Anterior cingulate cortex (tissue), 58 donors: ENCODE data around the gene PAIP1.
"Not testable (repeated sequence)": the region's sequence is repeated elsewhere in the genome, so short reads cannot be mapped to it uniquely, and the experiment has no call there.

Experiments
- DNase-seq, 58 donors: peaks; one replicate each; lab custom pipeline; 2025; lab: John Stamatoyannopoulos, UW

The PAIP1 gene

GRCh38 chr5:43572357-43572756 is 15.5 kb upstream of the PAIP1 start:
- DNase-seq = no peak

- no peak for DNase-seq
These were observed 14.4 kb upstream of the PAIP1 start for GRCh38 chr5:43571237-43571636.

GRCh38 chr5:43570450-43571158 is 13.7 kb upstream of the PAIP1 start:
- no peak for DNase-seq

GRCh38 chr5:43569236-43569746 is 12.4 kb upstream of the PAIP1 start:
- DNase-seq = no peak

- no peak for DNase-seq
These were observed 11.1 kb upstream of the PAIP1 start for GRCh38 chr5:43567967-43568366.

GRCh38 chr5:43565043-43565442 is 8.2 kb upstream of the PAIP1 start:
- DNase-seq = no peak

- no peak for DNase-seq
These were observed 7.5 kb upstream of the PAIP1 start for GRCh38 chr5:43564289-43564850.

GRCh38 chr5:43563321-43563720 is 6.4 kb upstream of the PAIP1 start:
- DNase-seq = no peak

GRCh38 chr5:43561356-43561755 is 4.5 kb upstream of the PAIP1 start:
- DNase-seq = no peak

GRCh38 chr5:43560128-43560527 is 3.3 kb upstream of the PAIP1 start:
- DNase-seq = no peak

GRCh38 chr5:43556607-43556856 is 345 bp downstream of the PAIP1 start:
- not testable (repeated sequence) for DNase-seq

GRCh38 chr5:43555895-43556606 is 826 bp downstream of the PAIP1 start:
- peak in 53 of 58 donors; percentile 1 to 71 (median 33) for DNase-seq

GRCh38 chr5:43554497-43554896 is 2.4 kb downstream of the PAIP1 start:
- DNase-seq = no peak

- no peak for DNase-seq
These were observed 3.5 kb downstream of the PAIP1 start for GRCh38 chr5:43553381-43553780.

GRCh38 chr5:43551731-43552130 is 5.1 kb downstream of the PAIP1 start:
- no peak for DNase-seq

- DNase-seq = not testable (repeated sequence)
These were observed 7.6 kb downstream of the PAIP1 start for GRCh38 chr5:43549272-43549671.

GRCh38 chr5:43548358-43548757 is 8.5 kb downstream of the PAIP1 start:
- DNase-seq = no peak

GRCh38 chr5:43547532-43547931 is 9.3 kb downstream of the PAIP1 start:
- DNase-seq = no peak

GRCh38 chr5:43543434-43543833 is 13.4 kb downstream of the PAIP1 start:
- DNase-seq = no peak

- DNase-seq = no peak
These were observed 16.1 kb downstream of the PAIP1 start for GRCh38 chr5:43540746-43541145.

GRCh38 chr5:43536972-43537371 is 19.9 kb downstream of the PAIP1 start:
- DNase-seq = no peak

- no peak for DNase-seq
These were observed 23.2 kb downstream of the PAIP1 start for GRCh38 chr5:43533646-43534045.
